G401 (cell line): ENCODE results near the gene PPL. TPM values are rescaled to one million over a fixed set of nuclear protein-coding genes. Genes with fewer than 3 reads are reported as not detected.
"Not testable (repeated sequence)": the region's sequence is repeated elsewhere in the genome, so short reads cannot be mapped to it uniquely, and the experiment has no call there.

Source experiments
- DNase-seq: peaks from one replicate; pipeline ENCODE4 v3.0.0-alpha.2; 2015; ENCODE audit warnings: low spot score
- in situ Hi-C: cut with HindIII; loops from 2 replicates; pipeline ENCODE4 v1.10.0; 2016; ENCODE audit warnings: low sequenced_read_pairs, mixed read lengths
- total RNA-seq: library from RNA; depleted of rRNA; stranded (reverse); fragments of >200 nt; shearing (Covaris generic); gene quantifications from 2 replicates; pipeline ENCODE4 v1.2.3, GENCODE V29; 2014

The PPL gene
- total RNA-seq, 1 experiment from 2014 or later, result 41.0 TPM

DNA sequence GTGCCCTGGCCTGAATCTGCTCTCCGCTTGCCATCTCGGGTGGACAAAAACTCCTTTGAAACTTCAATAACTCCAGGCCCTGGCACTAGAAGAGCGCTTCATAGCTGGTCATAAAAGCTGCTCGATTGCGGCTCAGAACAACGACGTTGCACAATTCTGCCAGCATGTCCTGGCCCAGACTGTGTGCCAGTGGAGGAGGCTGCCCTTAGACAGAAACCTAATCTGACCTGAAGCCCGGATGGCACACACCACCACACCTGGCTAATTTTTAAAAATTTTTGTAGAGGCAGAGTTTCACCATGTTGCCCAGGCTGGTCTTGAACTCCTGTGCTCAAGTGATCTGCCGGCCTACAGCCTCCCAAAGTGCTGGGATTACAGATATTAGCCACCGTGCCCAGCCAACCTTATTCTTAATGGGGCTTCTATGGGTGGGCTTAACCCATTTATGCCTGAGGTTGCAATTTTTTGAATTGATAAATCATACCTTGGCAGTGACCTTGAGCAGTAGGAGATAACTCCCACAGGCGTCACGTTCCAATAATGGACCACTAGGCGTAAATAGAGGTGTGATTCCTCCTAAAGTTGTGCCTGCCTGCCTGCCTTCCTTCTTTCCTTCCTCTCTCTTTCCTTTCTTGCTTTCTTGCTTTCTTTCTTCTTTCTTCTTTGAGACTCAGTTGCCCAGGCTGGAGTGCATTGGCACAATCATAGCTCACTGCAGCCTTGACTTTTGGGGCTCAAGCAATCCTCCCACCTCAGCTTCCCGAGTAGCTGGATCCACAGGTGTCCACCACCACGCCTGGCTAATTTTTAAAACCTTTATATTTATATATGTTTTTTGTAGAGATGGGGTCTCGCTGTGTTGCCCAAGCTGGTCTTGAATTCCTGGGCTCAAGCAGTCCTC lies 1.1 kb upstream of the PPL start:
- in situ Hi-C loops, result no loop called here
- DNase-seq, result no peak

DNA sequence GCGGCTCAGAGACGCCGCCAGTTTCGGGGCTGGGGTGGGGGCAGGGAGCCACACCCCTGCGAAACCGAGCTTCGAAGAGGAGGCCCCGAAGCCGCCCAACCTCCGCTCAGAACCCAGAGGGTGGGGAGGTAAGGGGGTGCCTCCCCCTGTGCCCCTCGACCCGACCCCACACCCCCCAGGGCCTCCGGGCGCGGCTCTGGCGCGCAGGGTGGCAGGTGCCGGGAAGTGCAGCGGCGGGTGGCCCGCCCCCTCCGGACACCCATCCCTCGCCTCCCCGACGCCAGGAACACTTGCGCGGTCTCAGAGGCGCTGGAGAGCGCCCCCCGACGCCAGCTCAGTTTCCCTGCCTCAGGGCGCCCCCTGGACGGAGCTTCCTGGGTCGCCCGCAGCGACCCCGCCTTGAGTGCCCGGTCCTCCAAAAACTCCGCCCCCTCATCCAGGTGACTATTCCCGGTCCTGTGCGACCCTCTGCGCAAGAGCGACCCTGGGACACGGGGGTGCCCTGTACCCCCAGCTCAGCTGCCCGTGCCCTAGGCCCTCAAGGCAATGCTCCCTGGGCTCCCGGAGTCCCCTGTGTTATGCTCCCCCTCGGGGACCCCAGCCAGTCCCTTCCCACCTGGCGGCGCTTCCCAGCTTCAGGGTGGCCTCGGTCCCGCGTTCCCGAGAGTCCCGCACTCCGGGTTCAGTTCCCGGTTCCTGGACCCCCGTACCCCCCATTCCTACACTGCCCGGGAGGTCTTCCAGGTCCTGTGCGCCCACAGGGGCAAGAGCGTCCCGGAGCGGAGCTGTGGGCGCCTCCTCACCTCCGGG lies 562 bp downstream of the PPL start:
- DNase-seq, result no peak
- in situ Hi-C loops, result no loop called here

DNA sequence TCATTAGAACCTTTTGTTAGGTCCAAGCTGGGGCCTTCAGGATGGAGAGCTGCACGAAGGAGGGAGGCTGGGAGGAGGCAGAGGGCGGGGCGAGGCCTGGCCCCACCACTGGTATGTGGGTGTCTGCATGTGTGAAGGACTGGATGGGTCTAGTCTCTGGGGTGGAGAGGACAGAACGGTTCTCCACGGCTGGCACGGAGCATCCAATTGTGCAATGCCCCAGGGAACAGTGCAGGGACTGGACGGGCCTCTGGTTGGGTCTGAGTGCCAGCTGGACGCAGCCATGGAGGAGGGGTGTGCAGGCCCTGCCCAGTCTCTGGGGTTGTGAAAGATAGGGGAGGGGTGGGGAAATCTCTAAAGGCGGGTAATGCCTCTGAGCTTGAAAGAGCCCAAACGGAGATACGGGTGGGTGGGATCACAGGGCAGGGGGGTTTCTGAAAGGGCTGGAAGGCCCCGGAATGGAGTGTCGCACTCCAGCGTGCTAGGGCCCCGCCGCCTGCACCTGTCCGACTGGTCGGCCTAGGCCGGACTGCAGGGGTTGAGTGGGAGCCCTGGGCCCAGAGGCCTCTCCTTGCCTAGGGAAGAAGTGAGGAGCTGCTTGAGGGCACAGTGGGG lies 1.6 kb downstream of the PPL start:
- DNase-seq, result no peak
- in situ Hi-C loops, result no loop called here

DNA sequence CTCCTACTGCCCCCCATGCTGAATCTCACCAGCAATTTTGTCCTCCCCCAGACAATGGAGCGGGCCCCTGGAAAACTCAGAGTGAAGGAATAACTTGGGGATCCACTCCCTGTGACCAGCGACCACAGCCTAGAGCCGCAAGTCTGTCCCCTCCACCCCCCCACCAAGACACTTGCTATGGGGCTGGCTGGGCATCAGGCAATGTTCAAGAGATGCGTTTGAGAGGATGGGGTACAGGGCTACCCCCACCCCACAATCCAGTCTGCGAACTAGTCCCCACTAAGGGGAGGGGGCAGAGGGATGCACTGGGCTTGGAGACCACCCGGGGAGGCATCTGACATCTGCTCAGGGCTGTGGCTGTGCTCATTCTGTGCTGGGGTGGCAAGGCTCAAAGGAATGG lies 2.4 kb downstream of the PPL start:
- in situ Hi-C loops, result no loop called here
- DNase-seq, result no peak

DNA sequence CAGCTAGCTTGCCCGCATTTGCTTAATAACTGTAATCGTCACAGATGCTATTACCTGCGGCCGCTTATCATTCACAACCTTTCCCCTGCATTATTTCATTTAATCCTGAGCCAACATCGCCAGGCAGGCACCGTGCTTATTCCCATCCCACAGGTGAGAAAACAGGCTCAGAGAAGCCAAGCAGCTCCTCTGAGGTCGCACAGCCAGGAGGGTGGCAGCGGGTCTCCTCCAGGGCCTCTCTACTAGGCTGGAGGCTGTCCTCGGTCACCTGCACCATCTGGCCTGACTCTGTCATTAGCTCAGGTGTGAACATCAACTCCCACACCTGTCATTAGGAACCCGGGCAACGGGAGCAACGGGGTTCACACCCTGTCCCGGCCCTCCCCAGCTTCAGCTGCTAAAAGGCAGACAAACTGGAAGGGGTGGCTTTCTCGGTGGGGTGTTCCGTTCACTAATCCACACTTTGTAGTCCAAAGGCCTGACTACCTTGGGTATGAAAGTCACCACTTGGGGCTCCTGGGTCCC lies 3.0 kb downstream of the PPL start:
- in situ Hi-C loops, result no loop called here
- DNase-seq, result no peak

DNA sequence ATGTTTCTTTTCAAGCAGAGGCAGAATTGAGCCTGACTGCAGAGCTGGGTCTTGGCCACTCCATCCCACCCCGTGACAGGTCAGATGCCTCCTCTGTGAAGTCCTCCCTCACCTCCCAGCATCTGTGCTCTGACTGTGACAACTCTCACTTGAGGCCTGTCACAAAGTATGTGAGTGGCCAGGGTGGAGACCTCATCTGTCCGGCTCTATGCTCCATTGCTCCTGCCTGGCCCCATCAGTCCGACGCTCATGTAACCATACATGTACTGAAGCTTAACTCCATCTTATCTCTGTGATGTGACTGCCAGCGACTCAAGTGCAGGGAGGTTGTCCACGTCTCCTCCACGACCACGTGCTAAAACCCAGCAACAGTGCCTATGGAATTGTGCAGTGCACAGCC lies 3.5 kb downstream of the PPL start:
- in situ Hi-C loops, result no loop called here

DNA sequence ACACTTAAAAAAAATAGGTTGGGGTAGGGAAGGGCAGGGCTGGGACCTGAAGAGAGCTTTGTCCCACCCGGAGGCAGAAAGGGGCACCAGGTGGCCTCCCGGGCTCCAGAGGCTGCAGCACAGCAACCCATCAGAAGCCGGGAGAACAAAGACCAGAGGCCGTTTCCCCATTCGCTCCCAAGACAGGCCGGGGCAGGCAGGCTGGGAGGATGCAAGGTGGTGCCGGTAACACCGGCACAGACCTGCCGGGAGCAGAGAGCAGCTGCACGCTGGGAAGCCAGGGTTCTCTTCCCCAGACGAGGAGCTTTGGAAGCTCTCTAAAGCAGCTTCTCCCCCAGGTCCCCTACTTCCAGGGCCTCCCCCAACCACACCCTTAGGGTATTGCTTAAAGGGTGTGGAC lies 5.6 kb downstream of the PPL start:
- in situ Hi-C loops, result no loop called here
- DNase-seq, result no peak

More for the DNA sequence above, 3.5 kb downstream of the PPL start:
- no peak for DNase-seq

DNA sequence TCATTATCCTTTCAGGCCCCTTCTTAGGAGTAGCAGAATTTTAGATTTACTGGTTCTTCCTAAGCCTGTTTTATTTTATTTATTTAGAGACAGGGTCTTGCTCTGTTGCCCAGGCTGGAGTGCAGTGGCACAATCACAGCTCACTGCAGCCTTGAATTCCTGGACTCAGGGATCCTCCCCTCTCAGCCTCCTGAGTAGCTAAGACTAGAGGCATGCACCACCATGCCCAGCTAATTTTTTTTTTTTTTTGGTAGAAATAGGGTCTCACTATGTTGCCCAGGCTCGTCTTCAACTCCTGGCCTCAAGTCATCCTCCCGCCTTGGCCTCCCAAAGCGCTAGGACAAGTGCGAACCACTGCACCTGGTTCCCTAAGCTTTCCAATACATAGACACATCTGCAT lies 7.3 kb downstream of the PPL start:
- in situ Hi-C loops, DNase-seq: not testable (repeated sequence)

DNA sequence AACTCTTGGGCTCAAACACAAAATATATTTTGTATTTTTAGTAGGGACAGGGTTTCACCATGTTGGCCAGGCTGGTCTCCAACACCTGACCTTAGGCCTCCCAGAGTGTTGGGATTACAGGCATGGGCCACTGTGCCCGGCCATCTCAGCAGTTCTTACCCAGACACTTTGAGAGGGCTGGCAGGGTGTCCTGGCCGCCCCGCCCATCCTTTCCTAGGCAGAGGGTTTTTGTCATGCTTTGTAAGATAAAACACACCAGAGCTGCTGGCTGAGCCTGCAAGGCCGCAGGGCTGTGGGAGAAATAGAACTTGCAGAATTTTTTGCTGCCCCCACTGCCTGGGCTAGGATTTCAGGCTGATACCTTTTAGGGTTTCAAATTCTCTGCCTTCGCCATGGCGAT lies 8.7 kb downstream of the PPL start:
- in situ Hi-C loops, result no loop called here
- no peak for DNase-seq

DNA sequence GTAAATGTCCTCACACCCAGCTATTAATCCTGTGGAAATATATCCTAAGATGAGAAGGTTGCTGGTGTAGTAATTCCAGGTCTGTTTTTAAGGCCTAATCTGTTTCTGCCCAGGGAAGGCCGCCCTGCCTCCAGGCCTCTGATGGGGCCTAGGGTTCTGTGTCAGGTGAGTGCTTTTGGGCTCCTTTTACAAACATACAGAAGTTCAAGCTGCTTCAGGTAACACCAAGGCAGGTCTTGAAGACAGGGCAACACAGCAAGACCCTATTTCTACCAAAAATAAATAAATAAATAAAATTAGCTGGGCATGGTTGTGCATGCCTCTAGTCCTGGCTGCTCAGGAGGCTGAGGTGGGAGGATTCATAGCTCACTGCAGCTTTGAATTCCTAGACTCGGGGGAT lies 9.3 kb downstream of the PPL start:
- in situ Hi-C loops, result no loop called here
- DNase-seq, result no peak

DNA sequence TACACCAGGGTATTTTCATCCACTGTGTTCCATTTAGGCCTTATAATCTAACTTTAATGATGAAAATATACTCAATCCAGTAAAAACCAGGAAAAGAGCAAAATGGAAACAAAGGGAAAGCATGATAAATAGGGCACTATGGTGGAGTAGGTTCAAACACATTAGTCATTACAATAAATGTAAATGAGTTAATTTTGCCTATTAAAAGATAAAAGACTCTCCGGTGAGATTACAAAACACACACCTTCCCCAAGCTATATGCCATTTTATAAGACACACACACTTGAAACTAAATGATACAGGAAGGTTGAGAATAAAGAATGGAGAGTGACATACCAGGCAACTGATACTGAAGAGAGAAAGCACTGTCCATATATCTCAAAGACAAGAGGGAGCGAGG lies 10.0 kb downstream of the PPL start:
- no peak for DNase-seq
- in situ Hi-C loops, result no loop called here

DNA sequence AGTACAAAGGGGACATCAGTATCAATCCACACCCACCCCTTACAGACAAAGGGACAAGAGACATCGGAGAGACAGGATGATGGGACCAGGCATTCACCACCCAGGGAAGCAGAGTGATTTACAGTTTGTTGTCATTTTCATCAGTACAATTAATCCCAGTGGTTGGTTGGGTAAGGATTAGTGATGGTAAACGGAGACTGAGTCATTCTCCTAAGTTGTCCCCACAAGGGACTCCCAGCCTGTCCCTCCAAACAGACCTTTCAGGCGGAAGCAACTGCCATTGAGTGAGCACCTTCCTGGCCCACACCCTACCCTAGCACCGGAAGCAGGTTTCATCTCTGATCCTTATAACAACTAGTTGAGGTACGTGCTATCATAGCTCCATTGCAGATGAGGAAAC lies 11.2 kb downstream of the PPL start:
- DNase-seq, result no peak
- in situ Hi-C loops, result no loop called here

DNA sequence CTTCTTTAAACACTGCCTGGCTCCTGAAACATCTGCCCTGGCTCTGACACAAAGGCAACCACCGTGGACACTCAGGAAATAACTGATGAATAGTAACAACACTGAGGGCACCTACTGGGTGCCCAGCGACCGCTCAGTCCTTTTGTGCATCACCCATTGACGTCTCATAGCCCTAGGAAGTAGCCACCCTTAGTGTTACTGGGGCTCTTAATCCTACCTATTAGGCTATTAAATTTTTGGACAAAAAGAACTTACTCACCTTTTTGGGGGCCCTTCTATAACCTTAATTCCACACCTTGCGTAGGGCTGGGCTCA lies 11.7 kb downstream of the PPL start:
- in situ Hi-C loops, result no loop called here
- DNase-seq, result no peak

DNA sequence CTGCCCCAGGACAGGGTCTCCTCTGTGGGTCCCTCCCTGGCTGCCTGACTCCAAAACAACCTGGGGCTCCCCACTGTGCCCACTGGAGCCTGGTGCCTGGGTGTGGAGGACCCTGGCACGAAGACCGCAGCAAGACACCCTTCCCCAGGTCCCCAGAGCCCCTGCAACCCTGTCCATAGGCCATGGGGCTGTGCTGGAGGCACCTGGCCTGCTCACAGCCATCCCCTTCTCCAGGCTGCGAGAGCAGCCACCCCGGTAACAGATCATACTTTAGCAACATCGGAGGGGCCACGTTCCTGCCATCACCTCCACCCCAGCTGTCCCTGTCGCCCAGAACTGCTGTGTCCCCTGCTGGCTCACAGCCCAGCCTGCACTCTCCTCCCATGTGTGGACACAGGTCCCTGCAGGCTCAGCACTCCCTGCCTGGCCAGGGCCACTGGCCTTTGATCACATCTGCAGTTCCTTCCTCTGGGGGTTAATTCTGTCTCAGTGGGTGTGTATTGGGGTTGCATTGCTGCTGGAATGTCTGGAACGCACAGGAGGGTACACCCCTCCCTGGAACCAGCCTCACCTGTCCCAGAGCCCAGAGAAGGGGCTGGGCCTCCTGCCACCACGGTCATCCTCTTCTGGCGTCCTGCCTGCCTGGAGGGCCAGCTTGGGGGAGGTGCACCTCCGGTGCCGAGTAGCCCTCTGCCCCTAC lies 12.2 kb downstream of the PPL start:
- DNase-seq, result no peak
- in situ Hi-C loops, result no loop called here

DNA sequence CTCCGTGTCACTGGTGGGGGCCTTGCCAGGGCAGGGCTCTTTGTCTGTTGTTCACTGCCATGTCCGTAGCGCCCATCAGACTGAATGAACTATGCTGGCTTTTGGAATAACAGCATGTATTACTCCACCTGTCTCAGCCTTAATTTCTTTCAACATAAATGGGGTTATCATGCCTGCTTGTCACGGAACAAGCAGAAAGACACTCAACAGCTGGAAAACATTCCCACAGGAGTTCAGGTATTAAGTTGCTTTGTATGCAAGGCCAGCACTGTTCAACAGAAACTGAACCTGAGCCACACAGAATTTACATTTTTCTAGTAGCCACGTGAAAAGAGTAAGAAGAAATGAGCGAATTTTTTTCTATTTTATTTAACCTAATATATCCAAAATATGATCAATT lies 13.1 kb downstream of the PPL start:
- in situ Hi-C loops, result no loop called here

DNA sequence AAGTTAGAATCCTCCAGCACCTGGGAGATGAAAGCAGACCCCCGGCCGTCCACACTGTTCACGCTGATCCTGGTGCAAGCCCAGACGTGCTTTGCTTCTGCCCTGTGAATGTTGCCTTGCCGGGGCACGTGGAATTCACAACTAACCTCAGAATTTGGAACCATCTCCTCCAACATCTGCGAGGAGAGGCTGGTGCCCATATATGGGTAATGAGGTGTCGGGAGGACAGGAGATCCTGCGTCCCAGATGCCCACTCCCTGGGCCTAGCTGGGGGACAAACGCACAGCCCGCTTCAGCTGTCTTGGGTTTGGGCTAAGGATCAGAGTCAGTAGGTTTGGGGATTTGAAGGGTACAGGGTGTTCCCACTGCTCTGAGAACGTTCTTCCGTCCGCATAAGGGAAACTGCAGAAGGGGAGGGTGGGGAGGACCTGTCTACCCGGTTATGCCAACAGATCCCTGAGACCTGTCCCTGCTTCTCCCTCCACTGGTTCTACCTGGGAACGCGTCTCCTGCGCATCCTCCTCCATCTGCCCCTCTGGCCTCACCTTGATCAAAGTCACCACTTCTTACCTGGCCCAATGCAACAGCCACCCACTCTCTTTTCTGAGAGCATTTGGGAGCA lies 14.1 kb downstream of the PPL start:
- DNase-seq, result no peak
- in situ Hi-C loops, result no loop called here

More for the DNA sequence above, 13.1 kb downstream of the PPL start:
- no peak for DNase-seq

DNA sequence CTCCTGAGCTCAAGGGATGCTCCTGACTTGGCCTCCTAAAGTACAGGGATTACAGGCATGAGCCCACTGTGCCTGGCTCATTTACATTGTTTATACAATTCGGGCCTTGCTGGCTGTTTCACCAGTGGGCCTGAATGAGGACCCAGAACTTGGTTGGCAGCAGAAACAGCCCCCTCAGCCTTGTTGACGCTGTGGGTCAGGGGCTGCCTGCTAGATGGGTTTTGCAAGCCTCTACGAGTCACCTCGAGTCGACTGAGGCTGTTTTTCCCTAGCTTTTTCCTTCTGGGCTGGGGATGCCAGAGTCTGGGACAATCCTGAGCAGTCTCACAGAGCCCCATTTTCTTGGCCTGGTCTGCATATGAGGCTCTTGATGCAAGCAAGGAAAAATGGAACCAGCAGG lies 16.1 kb downstream of the PPL start:
- DNase-seq, result no peak
- in situ Hi-C loops, result no loop called here

DNA sequence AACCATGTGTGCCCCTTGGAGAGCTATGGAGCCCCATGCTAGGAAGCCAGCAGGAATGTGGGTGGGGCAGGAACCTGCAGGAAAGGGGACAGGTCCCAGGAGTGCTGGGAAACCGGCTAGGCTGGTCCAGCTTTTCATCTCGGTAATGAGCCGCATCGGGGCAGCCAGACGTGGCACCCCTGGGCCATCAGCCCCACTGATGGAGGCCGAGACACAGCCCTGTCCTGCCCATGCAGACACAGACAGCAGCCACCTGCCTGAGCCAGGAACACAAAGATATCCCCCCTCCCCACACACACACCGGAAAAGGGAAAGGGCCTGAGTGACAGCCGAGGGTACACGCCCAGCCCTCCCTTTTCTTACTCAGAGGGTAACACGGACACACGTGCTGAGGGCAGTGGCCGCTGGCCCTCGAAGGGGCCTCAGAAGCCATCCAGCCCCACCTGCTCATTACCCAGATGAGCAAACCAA lies 18.1 kb downstream of the PPL start:
- in situ Hi-C loops, result no loop called here
- DNase-seq, result no peak

DNA sequence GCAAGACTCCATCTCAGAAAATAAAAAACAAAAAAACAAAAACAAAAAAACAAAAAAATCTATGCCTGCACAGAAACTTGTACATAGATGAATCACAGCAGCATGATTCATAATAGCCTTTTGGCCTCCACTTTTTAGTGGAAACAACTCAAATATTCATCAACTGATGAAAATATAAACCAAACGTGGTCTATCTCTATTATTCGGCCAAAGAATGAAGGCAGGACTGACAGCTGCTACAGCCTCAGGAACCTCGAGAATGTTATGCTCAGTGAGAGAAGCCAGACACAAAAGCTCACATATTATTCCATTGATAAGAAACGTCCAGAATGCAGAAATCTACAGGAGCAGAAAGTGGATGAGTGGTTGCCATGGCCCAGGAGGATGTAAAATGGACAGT lies 19.8 kb downstream of the PPL start:
- DNase-seq, result no peak
- in situ Hi-C loops, result no loop called here
